Measurements from ENCODE around the gene GPANK1.

GRCh38 chr6:31633447-31633846, 31.4 kb downstream of the GPANK1 start:
- TF ChIP-seq CTCF (conservative IDR thresholded peaks at IDR 0.05; ENCODE audit: low read depth, low read length) (no peak), MAFK (IDR thresholded peaks at IDR 0.05; ENCODE audit: low read depth, low read length) (no peak), CHD1 (IDR thresholded peaks at IDR 0.05; ENCODE audit: low read depth, low read length) (no peak), RAD21 (IDR thresholded peaks at IDR 0.05; ENCODE audit: low read length) (no peak), NFE2L2 (IDR thresholded peaks at IDR 0.05; ENCODE audit: low read depth, low read length) (no peak), POLR2A (IDR thresholded peaks at IDR 0.05; ENCODE audit: low read depth, low read length) (no peak), RFX5 (IDR thresholded peaks at IDR 0.05; ENCODE audit: low read depth, low read length) (no peak), ELK1 (IDR thresholded peaks at IDR 0.05; ENCODE audit: borderline replicate concordance, low read depth, low read length) (no peak), BHLHE40 (IDR thresholded peaks at IDR 0.05; ENCODE audit: low read depth, low read length) (no peak), MXI1 (IDR thresholded peaks at IDR 0.05; ENCODE audit: borderline replicate concordance, low read depth, low read length) (no peak), USF2 (IDR thresholded peaks at IDR 0.05; ENCODE audit: low read depth, low read length) (no peak), RCOR1 (IDR thresholded peaks at IDR 0.05; ENCODE audit: insufficient replicate concordance, low read length) (no peak)

All from IMR-90 (cell line).